ENCODE results near the gene IFNAR1. TPM values are rescaled to one million over a fixed set of nuclear protein-coding genes. Genes with fewer than 3 reads are reported as not detected.

The IFNAR1 gene
- total and polyA plus RNA-seq, 2 of the 4 experiments (the other 2 are of a cell fraction), result 7.8 to 9.9 TPM

DNA sequence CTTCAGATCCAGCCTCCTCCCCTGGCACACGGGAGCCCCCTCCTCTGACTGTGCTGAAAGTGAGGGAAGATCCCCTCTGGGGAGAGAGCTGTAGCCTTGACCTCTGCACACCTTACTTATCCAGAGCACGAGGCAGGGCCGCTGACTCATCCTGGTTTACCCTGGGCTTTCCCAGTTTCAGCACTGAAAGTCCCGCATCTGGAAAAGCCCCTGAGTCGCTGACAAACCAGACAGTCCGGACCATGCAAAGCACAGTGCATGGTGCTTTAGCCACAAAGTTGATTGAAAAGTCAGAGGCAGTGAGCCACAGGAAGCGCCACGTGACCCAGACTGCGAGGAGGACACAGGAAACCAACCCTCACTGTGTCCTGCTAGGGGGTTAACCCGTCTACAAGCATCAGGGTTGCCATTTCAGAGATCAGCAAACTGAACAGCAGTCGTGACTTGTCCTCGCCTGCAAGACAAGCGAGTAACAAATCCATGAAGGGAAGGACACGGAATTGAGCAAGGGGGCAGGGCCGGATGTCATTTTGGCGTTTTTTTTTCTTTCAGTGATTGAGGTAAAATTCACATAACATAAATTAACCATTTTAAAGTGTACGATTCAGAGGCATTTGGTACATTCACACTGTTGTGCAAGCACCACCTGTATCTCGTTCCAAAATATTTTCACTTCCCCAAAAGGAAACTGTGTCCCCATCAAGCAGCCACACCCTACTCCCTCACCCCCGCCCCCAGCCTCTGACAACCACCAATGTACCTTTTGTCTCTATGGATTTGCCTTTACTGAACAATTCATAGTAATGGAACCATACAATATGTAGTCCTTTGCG lies 58.5 kb downstream of the IFNAR1 start:
- TF ChIP-seq MAZ (IDR thresholded peaks at IDR 0.05; ENCODE audit: borderline replicate concordance, low read depth, low read length) (0 out of 2 replicates have a peak, but pooled peaks have one; percentile 11), CEBPB (IDR thresholded peaks at IDR 0.05; ENCODE audit: low read depth, low read length) (no peak), MXI1 (IDR thresholded peaks at IDR 0.05; ENCODE audit: borderline replicate concordance, low read depth, low read length) (peak; percentile 61; the same call in 1 of the 2 replicates), FOS (IDR thresholded peaks at IDR 0.05; ENCODE audit: low read depth, low read length) (peak; percentile 84), POLR2A (IDR thresholded peaks at IDR 0.05; ENCODE audit: low read depth, low read length) (0 out of 2 replicates have a peak, but pooled peaks have one; percentile 36), RCOR1 (IDR thresholded peaks at IDR 0.05; ENCODE audit: insufficient replicate concordance, low read length) (no peak), NFE2L2 (IDR thresholded peaks at IDR 0.05; ENCODE audit: low read depth, low read length) (peak; percentile 66; the same call in 1 of the 2 replicates), BHLHE40 (IDR thresholded peaks at IDR 0.05; ENCODE audit: low read depth, low read length) (peak; percentile 92)
- TF ChIP-seq, protein P1, sequence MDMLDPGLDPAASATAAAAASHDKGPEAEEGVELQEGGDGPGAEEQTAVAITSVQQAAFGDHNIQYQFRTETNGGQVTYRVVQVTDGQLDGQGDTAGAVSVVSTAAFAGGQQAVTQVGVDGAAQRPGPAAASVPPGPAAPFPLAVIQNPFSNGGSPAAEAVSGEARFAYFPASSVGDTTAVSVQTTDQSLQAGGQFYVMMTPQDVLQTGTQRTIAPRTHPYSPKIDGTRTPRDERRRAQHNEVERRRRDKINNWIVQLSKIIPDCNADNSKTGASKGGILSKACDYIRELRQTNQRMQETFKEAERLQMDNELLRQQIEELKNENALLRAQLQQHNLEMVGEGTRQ (IDR thresholded peaks at IDR 0.05; ENCODE audit: low read depth, low read length), result peak; percentile 96
- Histone ChIP-seq H3K4me1 (ENCODE audit: control insufficient read depth, insufficient read depth, low read length) (peaks cover 12% of the 10 kb centered on the region), H3K9ac (ENCODE audit: low read depth, low read length) (no peak overlapping the region)

More for the DNA sequence above, 58.5 kb downstream of the IFNAR1 start:
- peak overlapping the region; percentile 4; the same call in 1 of the 2 replicates for H3K4me2 ChIP-seq (ENCODE audit: low read depth, low read length)
- no peaks in the 10 kb centered on the region for H3K79me1 ChIP-seq (ENCODE audit: low read depth in 1 of 2, low read length in 2 of 2)
- H3K23ac ChIP-seq (ENCODE audit: low read depth, low read length), result peak overlapping the region; percentile 7; the same call in 1 of the 2 replicates
- no peaks in the 10 kb centered on the region for H3K27me3 ChIP-seq (ENCODE audit: control insufficient read depth, insufficient read depth, low read length)
- H4K8ac ChIP-seq (ENCODE audit: low read depth in 2 of 2, low read length in 2 of 2), result peak overlapping the region in 1 of 2 experiments; percentile 64; a peak in 2 of 4 replicates
- DNase-seq (peak; percentile 94), ATAC-seq (ENCODE audit: low read depth) (peak; percentile 56)
- peak overlapping the region; percentile 34; the same call in 1 of the 2 replicates for H3K14ac ChIP-seq (replicated peaks; ENCODE audit: low read depth, low read length)
- H3K56ac ChIP-seq (ENCODE audit: extremely low read depth, insufficient read depth, low read length), result no peak overlapping the region
- no peak overlapping the region; the same call in 1 of the 2 replicates for H3K27ac ChIP-seq (ENCODE audit: insufficient read depth, low read length)
- H2AK9ac ChIP-seq (replicated peaks; ENCODE audit: low read depth, low read length, poor library complexity), result peak overlapping the region; percentile 2
- H2AFZ ChIP-seq (replicated peaks; ENCODE audit: low read length, poor library complexity), result peak overlapping the region; percentile 85
- dilution Hi-C loops (cut with HindIII; ENCODE audit: low sequenced_read_pairs, unreplicated experiment), result no loop called here
- H3K4me3 ChIP-seq (ENCODE audit: insufficient read depth, low read depth, low read length), result no peak overlapping the region
- no peaks in the 10 kb centered on the region for H3K36me3 ChIP-seq (ENCODE audit: control insufficient read depth, insufficient read depth, low read length)
- no TSS peak for BruUV-seq (replicated peaks)
- H2BK120ac ChIP-seq (ENCODE audit: low read depth, low read length), result peak overlapping the region; percentile 56
- H2AK5ac ChIP-seq (ENCODE audit: low read depth, low read length), result peak overlapping the region; percentile 31
- peak overlapping the region; percentile 44 for H3K4ac ChIP-seq (ENCODE audit: low read depth, low read length)
- 32% methylated on average over 9 of the region's 20 CpGs; no CpG with 5 or more reads in 1 of the 2 experiments for WGBS, 2 experiments (ENCODE audit: extremely low coverage in 2 of 2, insufficient read length in 1 of 2)
- ChIA-PET POLR2A (ENCODE audit: unreplicated experiment) (no interaction called here), CTCF (no interaction called here)
- H2BK5ac ChIP-seq (ENCODE audit: low read depth, low read length, poor library complexity, severe bottlenecking), result no peak overlapping the region
- H3K9me1 ChIP-seq (ENCODE audit: insufficient read depth, low read length), result peaks cover 12% of the 10 kb centered on the region; the same call in 1 of the 2 replicates
- H3K9me3 ChIP-seq (ENCODE audit: control insufficient read depth, insufficient read depth, low read length), result no peaks in the 10 kb centered on the region
- intact Hi-C loops (cut with micrococcal nuclease), result no loop called here
- H2BK15ac ChIP-seq (ENCODE audit: low read depth, low read length), result no peak overlapping the region; the same call in 1 of the 3 replicates
- no peak overlapping the region for H4K5ac ChIP-seq (ENCODE audit: low read depth, low read length)
- no peak overlapping the region for H3K18ac ChIP-seq (ENCODE audit: low read depth, low read length)
- in situ Hi-C loops (cut with MboI; ENCODE audit: low sequenced_read_pairs), result no loop called here
- H4K91ac ChIP-seq (ENCODE audit: insufficient read depth, low read depth, low read length), result peak overlapping the region; percentile 14
- no peaks in the 10 kb centered on the region for H4K20me1 ChIP-seq (ENCODE audit: insufficient read depth, low read length)
- H2BK20ac ChIP-seq (ENCODE audit: low read depth, low read length), result peak overlapping the region; percentile 43

All from IMR-90 (cell line).